Measurements from ENCODE around the gene CRLF1.

The CRLF1 gene

DNA sequence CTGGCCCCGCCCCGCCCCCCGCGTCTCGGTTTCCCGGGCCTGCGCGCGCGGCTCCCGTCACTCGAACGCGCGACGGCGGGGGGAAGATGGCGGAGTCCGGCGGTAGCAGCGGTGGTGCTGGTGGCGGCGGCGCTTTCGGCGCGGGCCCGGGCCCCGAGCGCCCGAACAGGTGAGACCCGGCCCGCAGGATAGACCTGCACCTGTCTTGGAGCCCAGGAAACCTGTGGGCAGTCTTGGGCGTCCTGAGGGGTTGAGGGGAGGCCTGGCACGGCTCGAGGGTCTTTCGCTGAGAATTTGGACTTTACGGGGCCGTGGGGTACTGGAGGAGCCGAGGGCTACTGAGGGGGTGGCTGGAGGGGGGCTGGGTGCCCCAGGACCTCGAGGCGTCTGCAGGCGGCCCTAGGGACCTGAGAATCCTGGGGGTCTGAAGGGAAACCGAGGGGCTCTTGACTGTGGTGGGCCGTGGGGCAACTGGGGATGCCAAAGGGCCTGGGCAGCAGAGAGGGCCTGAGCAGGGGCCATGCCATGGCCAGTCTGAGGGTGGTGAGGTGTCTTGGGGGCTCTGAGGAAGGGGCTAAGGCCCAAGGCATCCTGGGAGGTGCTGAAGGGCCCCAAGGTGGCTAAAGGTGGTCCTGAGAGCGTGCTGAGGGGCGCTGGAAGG is 30.5 kb upstream of the CRLF1 start, which contains the start of gene KLHL26:
Gene KLHL26, plus strand, starts transcription at position 60 of the 661 bp plus-strand sequence. Its CDS starts 27 bp downstream, at position 87.
- H3K4me3 ChIP-seq (ENCODE audit: control insufficient read depth, low read depth, low read length): peak within 1 kb of the TSS; percentile 93
- no peak for TF ChIP-seq CTCF (IDR thresholded peaks at IDR 0.05; ENCODE audit: control insufficient read depth, insufficient read depth, low read depth, low read length, missing control alignments)
- no peak for DNase-seq (ENCODE audit: low read depth)

GRCh38 chr19:18636183-18636968 is 29.8 kb upstream of the CRLF1 start:
- H3K4me3 ChIP-seq (ENCODE audit: control insufficient read depth, low read depth, low read length): peak overlapping the region; percentile 93
- DNase-seq (ENCODE audit: low read depth): peak; percentile 59
- no peak for TF ChIP-seq CTCF (IDR thresholded peaks at IDR 0.05; ENCODE audit: control insufficient read depth, insufficient read depth, low read depth, low read length, missing control alignments)

DNA sequence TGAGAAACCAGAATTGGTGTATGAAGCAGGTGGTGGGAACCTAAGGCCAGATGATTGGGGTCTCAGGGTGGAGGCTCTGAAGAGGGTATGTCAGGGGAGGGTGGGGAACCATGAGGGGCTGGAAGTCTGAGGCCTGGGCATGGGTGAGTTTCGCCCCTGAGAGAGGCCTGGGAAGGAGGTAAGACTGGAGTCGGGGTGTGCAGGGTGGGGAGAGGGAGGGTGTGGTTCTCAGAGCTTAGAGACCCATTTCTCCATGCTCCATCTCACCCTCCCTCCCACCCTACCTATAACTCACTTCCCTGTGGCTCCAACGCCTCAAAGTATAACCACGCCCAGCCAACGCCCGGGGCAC is 29.2 kb upstream of the CRLF1 start:
- H3K4me3 ChIP-seq (ENCODE audit: control insufficient read depth, low read depth, low read length): no peak overlapping the region
- DNase-seq (ENCODE audit: low read depth): no peak
- TF ChIP-seq CTCF (IDR thresholded peaks at IDR 0.05; ENCODE audit: control insufficient read depth, insufficient read depth, low read depth, low read length, missing control alignments): no peak

- DNase-seq (ENCODE audit: low read depth): no peak
- no peak for TF ChIP-seq CTCF (IDR thresholded peaks at IDR 0.05; ENCODE audit: control insufficient read depth, insufficient read depth, low read depth, low read length, missing control alignments)
- H3K4me3 ChIP-seq (ENCODE audit: control insufficient read depth, low read depth, low read length): no peak overlapping the region
These were observed 28.2 kb upstream of the CRLF1 start for GRCh38 chr19:18634612-18635297.

GRCh38 chr19:18633321-18633720 is 26.7 kb upstream of the CRLF1 start:
- no peak for DNase-seq (ENCODE audit: low read depth)
- TF ChIP-seq CTCF (IDR thresholded peaks at IDR 0.05; ENCODE audit: control insufficient read depth, insufficient read depth, low read depth, low read length, missing control alignments): no peak
- H3K4me3 ChIP-seq (ENCODE audit: control insufficient read depth, low read depth, low read length): no peak overlapping the region

GRCh38 chr19:18629166-18630088 is 22.8 kb upstream of the CRLF1 start:
- DNase-seq (ENCODE audit: low read depth): no peak
- H3K4me3 ChIP-seq (ENCODE audit: control insufficient read depth, low read depth, low read length): no peak overlapping the region
- TF ChIP-seq CTCF (IDR thresholded peaks at IDR 0.05; ENCODE audit: control insufficient read depth, insufficient read depth, low read depth, low read length, missing control alignments): no peak

Data from AG09309 (cell line).